Esophagus mucosa (tissue), 1 donor: ENCODE results near the gene MYO1C. TPM values are rescaled to one million over a fixed set of nuclear protein-coding genes. Genes with fewer than 3 reads are reported as not detected.
"Not testable (repeated sequence)": the region's sequence is repeated elsewhere in the genome, so short reads cannot be mapped to it uniquely, and the experiment has no call there.

ENCODE experiments used
- ATAC-seq: fragments of 200-7000 bp; cut with Tn5 transposase; one replicate; pipeline ENCODE4 v1.9.1; 2020
- total RNA-seq: library from RNA; stranded (reverse); gene quantifications from one replicate; pipeline ENCODE4 v1.2.4, GENCODE V29; 2023
- donor health status: DM: yes; HTN: yes; CAD: no.

MYO1C gene
- total RNA-seq, 1 donor from 2014 or later = 94.2 TPM

DNA sequence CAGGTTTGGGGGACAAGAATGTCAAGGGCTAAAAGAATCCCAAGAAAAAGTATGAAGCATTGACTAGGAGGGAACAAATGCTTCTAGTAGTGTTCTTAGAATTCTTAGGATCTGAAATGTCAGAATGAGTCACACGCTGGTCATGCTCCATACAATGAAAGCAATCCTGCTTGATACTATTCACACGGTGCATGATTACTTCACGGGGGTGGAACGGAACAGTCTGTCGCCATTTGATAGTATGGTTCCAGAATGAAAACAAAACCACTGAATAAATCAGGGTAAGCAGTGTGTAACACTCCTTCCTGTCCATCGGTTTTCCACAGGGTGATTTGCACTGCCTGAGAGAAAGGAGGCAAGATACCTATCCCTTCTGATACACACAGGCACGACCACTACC lies 69.6 kb downstream of the MYO1C start:
- peak; percentile 94 for ATAC-seq

GRCh38 chr17:1421470-1421869 lies 71.0 kb downstream of the MYO1C start:
- no peak for ATAC-seq

- no peak for ATAC-seq
Observed at GRCh38 chr17:1420981-1421380, 71.5 kb downstream of the MYO1C start.

- ATAC-seq = no peak
Observed at GRCh38 chr17:1420163-1420562, 72.3 kb downstream of the MYO1C start.

DNA sequence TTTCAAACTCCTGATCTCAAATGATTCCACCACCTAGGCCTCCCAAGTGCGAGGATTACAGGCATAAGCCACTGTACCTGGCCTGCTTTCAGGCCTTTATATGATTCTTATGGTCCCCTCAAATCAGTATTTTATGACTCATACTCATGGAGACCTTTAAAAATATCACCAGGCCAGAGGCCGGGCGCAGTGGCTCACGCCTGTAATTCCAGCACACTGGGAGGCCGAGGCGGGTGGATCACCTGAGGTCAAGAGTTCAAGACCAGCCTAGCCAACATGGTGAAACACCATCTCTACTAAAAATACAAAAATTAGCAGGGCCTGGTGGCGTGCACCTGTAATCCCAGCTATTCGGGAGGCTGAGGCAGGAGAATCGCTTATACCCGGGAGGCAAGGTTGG lies 74.0 kb downstream of the MYO1C start:
- not testable (repeated sequence) for ATAC-seq

DNA sequence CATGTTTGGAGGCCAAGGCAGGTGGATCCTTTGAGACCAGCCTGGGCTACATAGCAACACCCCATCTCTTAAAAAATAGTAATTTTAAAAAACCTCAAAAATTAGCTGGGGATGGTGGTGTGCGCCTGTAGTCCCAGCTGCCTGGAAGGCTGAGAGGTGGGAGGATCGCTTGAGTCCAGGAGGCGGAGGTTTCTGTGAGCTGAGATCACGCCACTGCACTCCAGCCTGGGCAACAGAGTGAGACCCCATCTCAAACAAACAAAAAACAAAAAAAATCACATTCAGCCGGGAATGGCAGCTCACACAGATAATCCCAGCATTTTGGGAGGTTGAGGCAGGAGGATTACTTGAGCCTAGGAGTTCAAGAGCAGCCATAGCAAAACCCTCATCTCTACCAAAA lies 76.1 kb downstream of the MYO1C start:
- ATAC-seq = no peak

DNA sequence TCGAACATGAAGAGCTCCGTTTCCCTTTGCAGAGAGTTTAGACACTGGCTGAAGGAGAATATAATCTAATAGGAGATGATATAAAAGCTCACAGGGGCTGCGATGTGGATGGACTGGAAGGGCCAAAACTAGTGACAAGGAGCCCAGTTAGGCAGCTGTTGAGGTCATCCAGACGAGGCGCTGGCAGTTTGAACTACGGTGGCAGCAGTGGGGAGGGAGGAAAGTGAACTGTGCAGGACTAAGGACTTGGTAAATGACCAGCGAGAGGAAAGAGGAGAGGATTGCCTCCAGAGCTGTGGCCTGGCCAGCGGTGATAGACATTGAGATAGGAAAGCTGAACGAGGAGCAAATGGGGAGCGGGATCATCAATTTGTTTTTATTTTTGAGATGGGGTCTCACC lies 77.9 kb downstream of the MYO1C start:
- no peak for ATAC-seq

Other genes starting within 250 kb of the MYO1C start
- gene BHLHA9, start 222.2 kb downstream of the MYO1C start, total RNA-seq = not detected
- gene TRARG1, start 213.0 kb downstream of the MYO1C start, total RNA-seq = not detected
- 483 TPM for gene YWHAE, start 92.5 kb downstream of the MYO1C start, total RNA-seq
- 42.2 TPM for gene CRK, start 36.5 kb downstream of the MYO1C start, total RNA-seq
- 21.4 TPM for gene INPP5K, start 23.9 kb upstream of the MYO1C start, total RNA-seq
- 94.4 TPM for gene PITPNA, start 70.1 kb upstream of the MYO1C start, total RNA-seq
- 3.6 TPM for gene SLC43A2, start 136.1 kb upstream of the MYO1C start, total RNA-seq
- 2.3 TPM for gene SCARF1, start 153.0 kb upstream of the MYO1C start, total RNA-seq
- 5.3 TPM for gene RILP, start 157.2 kb upstream of the MYO1C start, total RNA-seq
- gene PRPF8, start 192.2 kb upstream of the MYO1C start, total RNA-seq = 171 TPM
- gene TLCD2, start 217.7 kb upstream of the MYO1C start, total RNA-seq = 10.9 TPM
- 10.2 TPM for gene WDR81, start 232.0 kb upstream of the MYO1C start, total RNA-seq